Measurements from ENCODE around the gene CDK19.
"Not testable (repeated sequence)": the region's sequence is repeated elsewhere in the genome, so short reads cannot be mapped to it uniquely, and the experiment has no call there.

Gene CDK19

DNA sequence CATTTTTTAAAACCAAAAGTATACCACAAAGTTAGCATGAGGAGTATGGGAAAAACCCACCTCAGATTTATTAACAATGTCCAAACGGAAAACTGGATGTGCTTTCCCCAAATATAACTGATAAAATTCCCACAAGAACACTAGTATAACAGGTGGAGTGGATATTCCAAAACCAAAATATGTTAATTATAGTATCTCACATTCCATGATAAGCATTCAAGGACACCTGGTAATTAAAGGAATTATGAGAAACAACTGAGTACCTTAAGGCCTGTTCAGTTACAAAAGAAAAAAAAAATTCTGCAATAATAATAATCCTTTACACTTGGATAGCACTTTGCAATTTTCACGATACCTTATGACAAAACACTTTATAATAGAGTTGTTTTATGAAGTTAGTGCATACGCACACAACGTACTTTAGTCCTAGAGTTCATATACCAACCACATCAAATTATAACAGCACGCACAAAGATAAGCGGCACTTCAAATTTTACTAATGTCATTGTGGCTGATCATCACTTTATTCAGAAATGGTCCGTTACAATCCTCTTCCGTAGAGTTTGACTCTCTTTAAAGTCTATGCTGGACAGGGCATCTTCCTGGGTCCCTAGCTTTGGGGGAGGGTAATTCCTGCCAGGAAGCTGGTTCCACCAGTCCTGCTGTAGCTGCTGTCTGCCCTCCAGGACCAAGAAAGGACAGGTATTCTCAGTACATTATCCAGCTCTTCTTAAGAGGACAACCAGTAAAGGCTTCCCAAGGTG, 1.7 kb downstream of the CDK19 start:
- no peak for DNase-seq (ENCODE audit: low spot score)

DNA sequence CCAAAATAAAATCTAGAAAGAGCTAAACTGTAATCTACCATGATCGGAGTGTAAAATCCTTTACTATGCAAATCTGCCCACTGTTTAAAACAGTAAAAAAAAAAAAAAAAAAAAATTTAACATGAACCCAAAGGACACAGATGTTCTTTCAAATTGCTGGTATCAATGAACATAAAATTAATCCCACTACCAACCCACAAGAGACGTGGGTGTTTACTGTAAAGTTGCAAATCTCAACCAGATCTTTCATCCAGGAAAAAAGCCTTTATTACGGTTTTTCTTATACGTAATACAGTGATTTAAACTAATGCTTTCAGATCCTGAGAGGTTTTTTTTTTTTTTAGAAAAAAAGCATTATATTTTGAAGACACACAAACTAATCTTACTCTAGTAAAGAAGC, 2.5 kb downstream of the CDK19 start:
- no peak for DNase-seq (ENCODE audit: low spot score)

DNA sequence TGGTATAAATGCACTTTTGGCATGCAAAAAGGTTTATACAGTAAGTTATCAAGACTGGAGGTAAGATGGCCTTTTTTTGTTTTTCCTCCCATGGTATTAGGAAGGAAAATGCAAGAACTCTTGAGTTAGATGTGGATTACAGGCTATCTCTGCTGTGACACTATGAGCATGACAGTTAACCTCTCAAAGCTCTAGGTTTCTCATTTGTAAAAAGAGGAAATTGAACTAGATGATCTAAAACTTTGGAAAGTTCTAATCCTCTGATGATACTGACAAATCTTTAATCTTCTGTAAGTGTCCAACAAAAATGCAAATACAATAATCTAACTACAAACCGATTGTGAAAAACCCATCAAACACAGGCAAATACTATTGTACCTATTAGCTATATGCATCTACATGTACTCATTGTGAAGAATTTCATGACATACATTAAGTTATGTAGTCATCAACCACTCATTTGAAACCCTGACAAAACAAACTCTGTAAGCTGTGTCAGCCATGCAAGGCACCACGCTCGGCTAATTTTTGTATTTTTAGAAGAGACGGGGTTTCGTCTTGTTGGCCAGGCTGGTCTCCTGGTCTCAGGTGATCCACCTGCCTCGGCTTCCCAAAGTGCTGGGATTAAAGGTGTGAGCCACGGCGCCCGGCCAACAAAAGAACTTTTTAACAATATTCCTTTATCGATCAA, 4.2 kb downstream of the CDK19 start:
- peak; percentile 9 for DNase-seq (ENCODE audit: low spot score)

DNA sequence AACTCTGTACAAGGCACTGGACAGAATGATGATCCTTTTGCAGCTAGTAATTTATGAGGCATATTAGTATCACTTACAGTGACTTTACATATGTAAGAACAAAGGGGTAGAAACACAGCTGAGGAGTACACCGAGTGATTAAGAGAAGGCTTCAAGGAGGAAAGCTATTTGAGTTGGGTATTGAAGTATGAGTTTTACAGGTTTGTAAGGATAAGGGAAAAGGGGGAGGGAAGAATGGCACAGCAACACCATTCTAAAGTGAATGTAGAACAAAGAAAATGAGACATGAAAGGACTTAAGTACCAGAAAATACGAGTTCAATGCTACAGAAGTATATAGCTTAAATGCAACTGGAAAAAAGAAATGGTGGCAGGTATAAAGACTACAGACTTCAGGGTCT, 5.5 kb downstream of the CDK19 start:
- no peak for DNase-seq (ENCODE audit: low spot score)

DNA sequence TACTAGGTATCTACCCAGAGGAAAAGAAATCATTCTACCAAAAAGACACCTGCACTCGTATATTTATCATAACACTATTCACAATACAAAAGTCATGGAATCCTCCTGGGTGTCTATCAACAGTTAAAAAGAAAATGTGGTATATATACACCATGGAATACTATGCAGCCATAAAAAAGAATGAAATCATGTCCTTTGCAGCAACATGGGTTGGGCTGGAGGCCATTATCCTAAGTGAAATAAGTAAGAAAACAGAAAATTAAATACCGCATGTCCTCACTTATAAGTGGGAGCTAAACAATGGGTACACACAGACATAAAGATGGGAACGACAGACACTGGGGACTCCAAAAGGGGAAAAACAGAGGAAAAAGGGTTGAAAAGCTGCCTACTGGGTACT, 13.1 kb downstream of the CDK19 start:
- DNase-seq (ENCODE audit: low spot score) = not testable (repeated sequence)

DNA sequence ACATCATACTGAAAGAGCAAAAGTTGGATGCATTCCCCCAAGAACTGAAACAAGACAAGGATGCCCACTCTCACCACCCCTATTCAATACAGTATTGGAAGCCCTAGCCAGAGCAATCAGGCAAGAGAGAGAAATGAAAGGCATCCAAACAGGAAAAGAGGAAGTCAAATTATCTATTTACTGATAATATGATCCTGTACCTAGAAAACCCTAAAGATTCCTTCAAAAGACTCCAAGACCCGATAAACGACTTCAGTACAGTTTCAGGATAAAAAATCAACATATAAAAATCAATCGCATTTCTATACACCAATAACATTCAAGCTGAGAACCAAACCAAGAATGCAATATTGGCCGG, 14.5 kb downstream of the CDK19 start:
- DNase-seq (ENCODE audit: low spot score) = no peak

DNA sequence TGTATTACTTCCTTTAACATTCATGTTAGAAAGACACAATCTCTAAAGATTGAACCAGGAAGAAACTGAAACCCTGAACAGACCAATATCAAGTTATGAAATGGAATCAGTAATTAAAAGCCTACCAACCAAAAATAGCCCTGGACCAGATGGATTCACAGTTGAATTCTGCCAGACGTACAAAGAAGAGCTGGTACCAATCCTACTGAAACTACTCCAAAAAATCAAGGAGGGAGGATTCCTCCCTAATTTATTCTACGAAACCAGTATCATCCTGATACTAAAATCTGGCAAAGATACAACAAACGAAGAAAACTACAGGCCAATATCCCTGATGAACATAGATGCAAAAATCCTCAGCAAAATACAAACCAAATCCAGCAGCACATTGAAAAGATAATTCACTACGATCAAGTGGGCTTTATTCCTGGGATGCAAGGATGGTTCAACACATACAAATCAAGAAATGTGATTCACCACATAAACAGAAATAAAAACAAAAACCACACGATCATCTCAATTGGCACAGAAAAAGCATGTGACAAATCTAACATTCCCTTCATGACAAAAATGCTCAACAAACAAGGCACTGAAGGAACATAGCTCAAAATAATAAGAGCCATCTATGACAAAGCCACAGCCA, 15.0 kb downstream of the CDK19 start:
- DNase-seq (ENCODE audit: low spot score) = no peak

DNA sequence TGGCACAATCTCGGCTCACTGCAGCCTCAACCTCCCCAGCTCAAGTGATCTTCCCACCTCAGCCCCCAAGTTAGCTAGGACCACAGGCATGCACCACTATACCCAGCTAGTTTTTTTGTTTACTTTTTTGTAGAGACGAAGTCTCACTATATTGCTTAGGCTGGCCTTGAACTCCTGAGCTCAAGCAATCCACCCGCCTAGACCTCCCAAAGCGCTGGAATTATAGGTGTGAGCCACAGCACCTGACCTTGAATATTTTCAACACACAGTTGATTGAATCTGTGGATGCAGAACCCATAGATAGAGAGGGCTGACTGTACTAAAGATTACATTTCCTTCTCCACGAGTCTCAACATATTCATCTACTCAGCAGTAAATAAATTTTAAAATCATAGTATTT, 15.6 kb downstream of the CDK19 start:
- no peak for DNase-seq (ENCODE audit: low spot score)

DNA sequence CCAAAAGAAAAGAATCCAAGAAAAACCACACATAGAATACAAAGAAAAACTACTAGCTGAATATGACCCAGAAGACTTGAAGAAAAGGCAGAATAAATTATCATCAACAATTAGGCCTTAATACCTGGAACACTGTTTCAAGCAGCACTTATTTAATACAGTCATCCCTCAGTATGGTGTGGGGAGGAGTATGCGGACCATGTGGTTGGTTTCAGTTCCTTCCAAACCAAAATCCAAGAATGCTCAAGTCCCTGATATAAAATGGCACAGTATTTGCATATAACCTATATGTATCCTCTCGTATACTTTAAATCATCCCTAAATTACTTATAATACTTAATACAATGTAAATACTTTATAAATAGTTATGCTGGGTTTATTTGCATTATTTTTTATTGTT, 16.1 kb downstream of the CDK19 start:
- DNase-seq (ENCODE audit: low spot score) = no peak

DNA sequence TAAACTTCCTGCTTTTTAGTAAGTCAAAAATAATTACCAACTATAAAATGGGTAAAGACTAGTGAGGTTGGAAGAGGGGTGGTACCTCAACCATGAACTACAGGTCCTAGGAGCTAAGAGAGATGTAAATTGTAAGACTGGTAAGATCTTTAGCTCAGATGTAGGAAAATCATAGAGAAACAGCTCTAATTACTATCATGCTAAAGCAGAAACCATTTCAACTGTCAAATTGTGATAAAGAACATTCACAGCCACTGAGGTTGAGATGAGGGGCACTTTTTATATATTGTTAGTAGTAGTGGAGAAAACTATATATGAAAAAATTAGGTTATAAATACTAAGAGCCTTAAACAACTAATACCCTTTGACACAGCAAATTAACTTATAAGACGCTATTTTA, 20.0 kb downstream of the CDK19 start:
- DNase-seq (ENCODE audit: low spot score) = no peak

DNA sequence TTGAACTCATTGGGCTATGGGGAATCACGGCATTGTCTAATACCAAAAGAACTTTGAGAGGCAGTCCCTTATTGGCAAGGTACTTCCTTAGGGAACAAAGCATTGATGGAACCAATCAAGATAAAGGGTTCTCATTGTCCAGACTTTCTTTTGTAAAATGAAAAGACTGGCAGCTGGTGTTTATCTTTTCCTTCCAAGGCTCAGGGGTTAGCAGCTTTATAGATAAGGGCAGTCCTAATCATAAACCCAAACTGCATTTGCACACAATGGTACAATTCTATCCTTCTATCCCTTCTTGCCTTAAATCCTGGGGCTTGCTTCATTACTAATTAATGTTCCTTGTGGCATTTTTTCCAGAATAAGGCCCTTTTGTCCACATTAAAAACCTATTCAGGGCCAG, 28.6 kb downstream of the CDK19 start:
- DNase-seq (ENCODE audit: low spot score) = no peak

DNA sequence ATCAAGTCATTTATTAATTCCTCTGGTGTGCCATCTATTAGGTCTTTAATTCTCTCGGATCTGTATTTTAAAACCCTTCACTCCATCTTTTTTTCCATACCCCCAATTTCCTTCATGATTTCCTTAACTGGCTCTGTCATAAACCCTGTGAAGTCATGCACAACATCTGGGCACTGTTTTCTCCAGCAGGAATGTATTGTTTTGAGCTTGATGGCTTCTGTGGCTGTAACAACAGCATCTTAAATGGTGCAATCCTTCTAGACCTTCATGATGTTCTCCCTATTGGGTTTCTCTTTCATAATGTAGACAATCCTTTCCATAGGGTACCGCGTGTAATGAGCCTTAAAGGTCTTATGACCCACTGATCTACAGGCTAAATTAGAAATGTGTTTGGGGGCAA, 29.0 kb downstream of the CDK19 start:
- DNase-seq (ENCODE audit: low spot score) = peak; percentile 6

DNA sequence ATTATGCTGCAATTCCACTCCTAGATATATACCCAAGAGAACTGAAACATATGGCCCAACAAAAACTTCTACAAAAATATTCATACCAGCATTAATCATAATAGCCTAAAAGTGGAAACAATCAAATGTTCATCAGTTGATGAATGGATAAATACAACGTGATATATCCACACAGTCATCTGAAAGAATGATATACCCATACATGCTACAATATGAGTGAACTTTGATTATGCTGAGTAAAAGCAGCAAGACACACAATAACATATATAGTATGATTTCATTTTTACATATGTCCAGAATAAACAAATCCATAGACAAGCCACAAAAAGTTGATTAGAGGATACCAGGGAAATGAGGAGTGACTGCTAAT, 30.7 kb downstream of the CDK19 start:
- no peak for DNase-seq (ENCODE audit: low spot score)

DNA sequence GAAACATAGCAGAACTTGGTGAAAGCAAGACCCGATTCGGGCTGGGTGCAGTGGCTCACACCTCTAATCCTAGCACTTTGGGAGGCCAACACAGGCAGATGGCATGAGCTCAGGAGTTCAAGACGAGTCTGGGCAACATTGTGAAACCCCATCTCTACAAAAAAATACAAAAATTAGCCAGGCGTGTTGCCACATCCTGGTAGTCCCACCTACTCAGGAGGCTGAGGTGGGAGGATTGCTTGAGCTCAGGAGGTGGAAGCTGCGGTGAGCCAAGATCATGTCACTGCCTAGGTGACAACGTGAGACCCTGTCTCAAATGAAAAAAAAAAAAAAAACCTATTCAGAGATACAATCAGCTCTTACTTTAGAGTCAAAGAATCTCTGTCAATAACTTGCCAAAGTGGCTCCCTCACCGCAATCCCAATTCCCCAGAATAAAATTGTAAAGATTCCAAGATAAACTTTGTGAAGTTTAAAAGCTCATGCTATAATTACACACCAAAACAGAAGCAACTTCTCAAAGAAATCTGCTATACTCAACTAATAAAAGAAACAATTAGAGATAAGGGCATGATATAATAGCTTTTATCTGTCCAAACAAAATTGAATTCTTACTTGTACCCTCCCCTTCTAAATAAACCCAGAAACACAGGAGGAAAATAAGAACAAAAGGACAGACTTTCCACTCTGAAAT, 33.6 kb downstream of the CDK19 start:
- no peak for DNase-seq (ENCODE audit: low spot score)

DNA sequence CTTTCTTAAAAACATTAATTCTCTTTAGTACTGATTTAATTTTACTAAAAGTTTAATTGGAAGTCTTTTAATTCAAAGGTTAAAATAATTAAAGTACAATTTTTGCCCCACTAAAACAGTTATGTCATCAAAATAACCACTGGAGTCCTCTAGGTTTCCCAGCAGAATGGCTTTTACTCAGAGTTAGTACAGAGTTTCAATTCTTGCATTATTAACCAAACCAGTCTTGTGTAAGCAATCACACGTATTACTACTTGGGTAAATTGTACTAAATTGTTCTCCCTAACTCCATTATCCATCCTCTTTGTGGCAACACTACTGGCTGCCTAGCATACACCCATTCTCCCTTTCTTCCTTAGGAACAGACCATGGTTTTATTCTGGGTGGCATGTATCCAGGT, 36.9 kb downstream of the CDK19 start:
- DNase-seq (ENCODE audit: low spot score) = no peak

DNA sequence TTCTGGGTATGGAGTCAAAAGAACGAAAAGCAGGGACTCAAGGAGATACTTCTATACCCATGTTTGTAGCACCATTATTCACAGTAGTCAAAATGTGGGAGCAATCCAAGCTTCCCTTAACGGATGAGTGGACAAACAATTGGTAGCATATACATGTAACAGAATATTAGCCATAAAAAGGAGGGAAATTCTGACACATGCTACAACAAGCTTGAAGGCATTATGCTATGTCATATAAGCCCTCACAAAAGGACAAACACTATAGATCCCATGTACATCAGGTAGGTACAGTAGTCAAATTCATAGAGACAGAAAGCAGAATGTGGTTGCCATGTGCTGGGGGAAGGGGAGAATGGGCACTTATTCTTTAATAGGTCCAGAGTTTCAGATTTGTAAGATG, 37.6 kb downstream of the CDK19 start:
- DNase-seq (ENCODE audit: low spot score) = no peak

DNA sequence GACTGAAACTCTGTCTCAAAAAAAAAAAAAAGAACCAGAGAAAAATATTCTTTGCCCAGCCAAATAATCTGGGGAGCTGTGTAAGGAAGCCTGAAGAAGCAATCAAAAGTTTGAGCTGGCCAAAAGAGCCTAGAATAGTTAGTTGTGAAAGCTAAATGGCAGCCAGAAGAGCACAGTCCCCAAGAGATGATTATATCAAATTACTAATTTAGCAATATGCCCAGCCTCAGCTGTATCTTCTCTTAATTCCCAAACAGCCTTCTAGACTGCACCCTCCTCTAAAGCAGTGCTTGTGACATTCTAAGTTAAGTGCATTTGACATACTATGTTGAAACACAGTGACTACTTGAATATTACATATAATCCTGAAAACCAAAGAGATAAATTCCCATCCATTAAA, 38.9 kb downstream of the CDK19 start:
- DNase-seq (ENCODE audit: low spot score) = no peak

DNA sequence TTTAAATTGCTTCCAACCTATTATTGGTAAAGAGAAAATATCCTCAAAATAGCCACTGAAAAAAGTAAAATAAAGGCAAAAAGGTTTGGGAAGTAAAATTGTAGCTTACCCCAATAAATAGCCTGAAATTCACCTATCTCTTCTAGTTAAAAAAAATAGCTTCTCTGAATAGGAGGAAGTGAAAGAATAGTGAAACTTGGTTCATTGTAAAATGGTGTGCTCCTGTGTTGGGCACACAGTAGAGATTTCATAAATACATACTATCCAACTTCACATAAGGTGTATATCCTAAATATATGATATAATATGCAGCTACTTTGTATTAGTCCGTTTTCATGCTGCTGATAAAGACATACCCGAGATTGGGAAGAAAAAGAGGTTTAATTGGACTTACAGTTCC, 45.3 kb downstream of the CDK19 start:
- DNase-seq (ENCODE audit: low spot score) = no peak

DNA sequence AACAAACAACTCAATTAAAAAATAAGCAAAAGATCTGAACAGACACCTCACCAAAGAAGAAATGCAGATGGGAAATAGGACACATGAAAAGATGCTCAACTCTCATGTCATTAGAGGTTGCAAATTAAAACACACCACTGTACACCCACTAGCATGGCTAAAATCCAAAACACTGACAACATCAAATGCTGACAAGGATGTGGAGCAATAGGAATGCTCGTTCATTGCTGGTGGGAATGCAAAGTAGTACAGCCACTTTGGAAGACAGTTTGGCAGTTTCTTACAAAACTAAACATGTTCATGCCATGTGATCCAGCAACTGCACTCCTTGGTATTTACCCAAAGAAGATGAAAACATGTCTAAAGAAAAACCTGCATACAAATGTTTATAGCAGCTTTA, 47.2 kb downstream of the CDK19 start:
- DNase-seq (ENCODE audit: low spot score) = no peak

DNA sequence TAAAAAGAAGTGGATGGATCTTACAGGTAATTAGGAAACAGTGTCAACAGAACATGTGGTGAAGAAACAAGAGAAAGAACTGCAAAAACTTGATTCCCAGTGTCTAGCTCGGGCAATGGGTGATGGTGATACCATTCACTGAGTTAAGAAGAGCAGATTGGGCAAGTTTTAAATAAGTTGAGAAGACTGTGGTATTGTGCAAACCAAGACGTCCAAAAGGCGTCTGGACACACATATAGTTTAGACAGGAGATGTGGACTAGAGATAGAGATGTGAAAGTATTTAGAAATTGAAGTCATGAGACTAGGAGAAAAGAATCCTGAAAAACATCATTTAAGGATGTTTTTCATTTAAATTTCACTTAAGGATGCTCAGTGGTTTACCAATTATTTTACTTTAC, 53.9 kb downstream of the CDK19 start:
- DNase-seq (ENCODE audit: low spot score) = no peak

DNA sequence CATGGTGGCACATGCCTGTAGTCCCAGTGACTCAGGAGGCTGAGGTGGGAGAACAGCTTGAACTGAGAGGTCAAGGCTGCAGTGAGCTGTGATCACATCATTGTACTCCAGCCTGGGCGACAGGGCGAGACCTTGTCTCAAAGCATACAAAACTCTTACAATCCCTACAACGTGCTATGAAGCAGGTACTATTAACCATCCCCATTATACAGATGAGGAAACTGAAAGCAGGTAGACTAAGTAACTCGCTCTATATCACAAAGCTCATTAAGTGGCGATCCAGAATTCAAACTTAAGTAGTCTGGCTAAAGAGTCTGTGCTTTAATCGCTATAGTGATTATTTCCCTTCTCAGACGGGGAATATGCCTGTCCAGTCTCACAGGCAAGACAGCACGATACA, 54.7 kb downstream of the CDK19 start:
- DNase-seq (ENCODE audit: low spot score) = peak; percentile 2

DNA sequence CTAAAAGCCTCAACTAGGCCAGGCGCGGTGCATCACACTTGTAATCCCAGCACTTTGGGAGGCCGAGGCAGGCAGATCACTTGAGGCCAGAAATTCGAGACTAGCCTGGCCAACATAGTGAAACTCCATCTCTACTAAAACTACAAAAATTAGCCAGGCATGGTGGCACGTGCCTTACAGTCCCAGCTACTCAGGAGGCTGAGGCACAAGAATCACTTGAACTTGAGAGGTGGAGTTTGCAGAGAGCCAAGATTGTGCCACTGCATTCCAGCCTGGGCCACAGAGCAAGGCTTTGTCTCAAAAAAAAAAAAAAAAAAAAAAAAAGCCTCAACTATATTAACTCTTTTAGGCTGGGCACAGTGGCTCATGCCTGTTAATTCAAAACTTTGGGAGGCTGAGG, 55.2 kb downstream of the CDK19 start:
- not testable (repeated sequence) for DNase-seq (ENCODE audit: low spot score)

DNA sequence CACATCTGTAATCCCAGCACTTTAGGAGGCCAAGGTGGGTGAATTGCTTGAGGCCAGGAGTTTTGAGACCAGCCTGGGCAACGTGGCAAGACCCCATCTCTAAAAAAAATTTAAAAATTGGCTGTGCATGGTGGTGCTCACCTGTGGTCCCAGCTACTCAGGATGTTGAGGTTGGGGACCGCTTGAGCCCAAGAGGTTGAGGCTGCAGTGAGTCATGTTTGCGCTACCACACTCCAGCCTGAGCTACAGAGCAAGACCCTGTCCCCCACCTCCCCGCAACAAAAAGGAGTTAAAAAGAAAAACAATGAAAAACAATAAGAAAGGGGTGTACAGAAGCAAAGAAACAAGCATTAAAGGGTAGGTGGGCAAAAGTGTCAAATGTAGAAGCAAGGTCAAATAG, 57.3 kb downstream of the CDK19 start:
- no peak for DNase-seq (ENCODE audit: low spot score)

Measured in kidney tubule cell (primary cell).